Sigmoid colon (tissue), 7 donors: ENCODE data around the gene SEC14L5. TPM values are rescaled to one million over a fixed set of nuclear protein-coding genes. Genes with fewer than 3 reads are reported as not detected.

ENCODE experiments used
- DNase-seq: peaks from one replicate; pipeline ENCODE4 v3.0.0-alpha.2; 2019
- H3K27ac ChIP-seq, 4 donors: fragments of 200-600 bp; sonication (generic); one replicate each; pipeline ENCODE4 v1.5.1; 2016 to 2019; ENCODE audit warnings: mild to moderate bottlenecking in 1 of 4
- H3K27me3 ChIP-seq, 3 donors: fragments of 200-600 bp; sonication (generic); one replicate each; pipeline ENCODE4 v1.5.1; 2019; ENCODE audit warnings: mild to moderate bottlenecking in 1 of 3
- H3K36me3 ChIP-seq, 4 donors: fragments of 200-600 bp; sonication (generic); one replicate each; pipeline ENCODE4 v1.5.1; 2016 to 2019
- H3K4me1 ChIP-seq, 4 donors: fragments of 200-600 bp; sonication (generic); one replicate each; pipeline ENCODE4 v1.5.1; 2017 to 2019
- H3K4me3 ChIP-seq, 4 donors: fragments of 200-600 bp; sonication (generic); one replicate each; pipeline ENCODE4 v1.5.1; 2017 to 2019; ENCODE audit warnings: mild to moderate bottlenecking in 2 of 4, moderate library complexity in 1 of 4
- H3K9me3 ChIP-seq, 4 donors: fragments of 200-600 bp in 3 of 4; sonication (generic) in 3 of 4; one replicate each; pipeline versions ENCODE4 v1.5.1 to v1.6.1; 2013 to 2019
- CTCF ChIP-seq, 4 experiments: fragments of 450-650 bp in 3 of 4; fragments of 200-600 bp in 1 of 4; IDR thresholded peaks; one replicate each; pipeline ENCODE4 v1.5.1; 2016 to 2019; ENCODE audit warnings: antibody characterized with exemption in 4 of 4, mild to moderate bottlenecking in 3 of 4, moderate library complexity in 2 of 4
- EP300 ChIP-seq, 4 donors: sonication (generic); formaldehyde crosslinking; IDR thresholded peaks; one replicate each; pipeline ENCODE4 v1.6.1; 2017; ENCODE audit warnings: antibody characterized with exemption in 4 of 4
- POLR2A ChIP-seq, 2 donors: fragments of 450-650 bp; IDR thresholded peaks; one replicate each; pipeline ENCODE4 v1.6.1; 2016; ENCODE audit warnings: antibody characterized with exemption in 2 of 2, mild to moderate bottlenecking in 2 of 2, moderate library complexity in 2 of 2
- POLR2AphosphoS5 ChIP-seq, 4 donors: sonication (generic); formaldehyde crosslinking; IDR thresholded peaks; one replicate each; pipeline ENCODE4 v1.6.1; 2017; ENCODE audit warnings: antibody characterized with exemption in 4 of 4
- WGBS, 2 donors: extraction: QIAGEN DNeasy Blood & Tissue Kit; methylation state at CpG; one replicate each; pipeline ENCODE4 v1.1.7; 2013; 5-methylcytosine and 5-hydroxymethylcytosine counted together
- intact Hi-C: fragments of 100-400 bp; cut with DNase I; formaldehyde crosslinking; loops from one replicate; pipeline ENCODE4 v1.15.1; 2023
- polyA plus RNA-seq, 3 donors: library from polyadenylated mRNA; stranded (reverse); fragments of 200-250 nt; gene quantifications; one replicate each; pipeline ENCODE4 v1.2.3, GENCODE V29; 2013
- total RNA-seq, 4 donors: library from RNA; depleted of rRNA; stranded (reverse); fragments of >200 nt; gene quantifications; one replicate each; pipeline ENCODE4 v1.1.0, GENCODE V29; 2016
- donor health status: healthy with polysubstance abuse.
- donor health status: Bipolar disorder and iron deficiency.
- donor health status: healthy.

The SEC14L5 gene
- total and polyA plus RNA-seq, 7 donors: under 0.01 to 2.5 (median 0.46) TPM

- Histone ChIP-seq H3K27me3 (peaks cover 0 to 5% (median 0%) of the 10 kb centered on the region in 3 donors), H3K27ac (no peak overlapping the region), H3K9me3 (no peaks in the 10 kb centered on the region), H3K36me3 (no peaks in the 10 kb centered on the region), H3K4me1 (no peaks in the 10 kb centered on the region), H3K4me3 (no peak overlapping the region)
- no peak for TF ChIP-seq POLR2A (IDR thresholded peaks at IDR 0.05)
- WGBS, 2 donors: 25 to 76% methylated on average over 5 of the region's 5 CpGs
- no peak for DNase-seq
- intact Hi-C loops: no loop called here
These were observed 18.5 kb downstream of the SEC14L5 start for GRCh38 chr16:4976611-4977145.

DNA sequence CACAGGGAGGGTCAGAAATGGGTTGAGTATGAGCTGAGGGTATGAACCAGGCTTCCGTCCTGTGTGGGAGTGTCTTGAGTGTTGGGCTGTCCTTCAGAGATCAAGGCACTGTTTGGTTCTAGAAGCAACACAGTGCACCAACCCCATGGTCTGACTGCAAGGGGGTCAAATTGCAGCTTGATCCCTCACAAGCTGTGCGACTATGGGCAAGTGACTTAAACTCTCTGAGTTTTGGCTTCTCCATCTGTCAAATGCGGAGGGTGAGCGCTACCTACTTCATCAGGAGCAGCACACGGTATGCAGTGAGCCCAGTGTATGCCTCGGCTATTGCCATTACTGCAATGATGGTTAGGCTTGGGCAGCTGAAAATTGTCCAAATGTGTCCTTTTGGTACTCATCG lies 21.0 kb downstream of the SEC14L5 start:
- WGBS, 2 donors: 89 to 94% methylated on average over 7 of the region's 7 CpGs
- peaks cover 0 to under 1% (median 0%) of the 10 kb centered on the region in 4 donors for H3K9me3 ChIP-seq
- H3K27me3 ChIP-seq: no peaks in the 10 kb centered on the region
- intact Hi-C loops: no loop called here
- H3K27ac ChIP-seq: no peak overlapping the region
- peaks cover 0 to 5% (median 0%) of the 10 kb centered on the region in 4 donors for H3K4me1 ChIP-seq
- no peak for TF ChIP-seq CTCF (IDR thresholded peaks at IDR 0.05)
- TF ChIP-seq POLR2AphosphoS5 (IDR thresholded peaks at IDR 0.05): no peak
- DNase-seq: no peak
- H3K36me3 ChIP-seq: no peaks in the 10 kb centered on the region
- no peak overlapping the region for H3K4me3 ChIP-seq

DNA sequence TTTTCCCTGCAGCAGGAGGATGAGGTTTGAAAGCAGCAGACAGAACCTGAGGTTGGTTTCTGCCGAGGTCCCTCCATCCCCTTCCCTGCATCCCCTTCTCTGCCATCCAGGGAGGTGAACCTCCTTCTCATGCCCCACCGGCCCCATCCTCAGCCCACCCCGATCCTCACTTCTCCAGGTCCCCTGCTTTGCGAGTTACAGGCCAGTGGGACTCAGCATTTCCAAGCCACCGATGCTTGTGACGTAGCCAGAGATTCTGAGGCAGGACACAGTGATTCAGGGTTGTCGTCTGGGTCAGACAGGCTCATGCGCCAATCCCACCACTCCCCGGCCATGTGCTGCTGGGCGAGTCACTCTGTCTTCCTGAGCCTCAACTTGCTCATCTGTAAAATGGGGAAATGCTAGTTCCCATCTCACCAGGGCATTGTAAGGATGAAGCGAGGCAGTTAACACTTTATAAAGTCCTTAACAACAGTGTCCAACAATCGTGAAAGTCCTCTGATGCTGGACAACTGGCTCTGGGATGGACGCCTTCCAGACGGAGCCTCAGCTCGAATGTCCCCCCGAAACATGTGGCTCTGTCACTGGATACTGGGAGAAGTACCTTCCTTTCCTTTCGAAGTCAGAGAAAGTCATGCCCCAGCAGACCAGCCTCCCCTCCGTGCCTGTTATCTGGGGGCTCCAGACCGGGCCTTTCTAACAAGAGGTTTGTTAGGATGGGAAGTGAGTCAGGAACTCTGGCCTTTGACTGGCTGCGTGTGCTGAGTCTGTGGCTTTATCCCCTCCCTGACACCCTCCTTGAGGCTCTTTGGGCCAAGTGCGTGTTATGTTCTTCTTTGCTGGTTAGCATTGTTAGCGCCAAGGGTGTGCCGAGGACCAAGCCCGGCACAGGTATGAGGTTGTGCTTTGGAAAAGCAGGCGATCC lies 21.9 kb downstream of the SEC14L5 start:
- Histone ChIP-seq H3K4me3 (no peak overlapping the region), H3K4me1 (peaks cover 0 to 5% (median 0%) of the 10 kb centered on the region in 4 donors), H3K36me3 (no peaks in the 10 kb centered on the region), H3K27ac (no peak overlapping the region), H3K27me3 (no peaks in the 10 kb centered on the region), H3K9me3 (peaks cover 0 to 4% (median 0%) of the 10 kb centered on the region in 4 donors)
- 77 to 79% methylated on average over 25 of the region's 25 CpGs for WGBS, 2 donors
- TF ChIP-seq CTCF (IDR thresholded peaks at IDR 0.05) (no peak), POLR2AphosphoS5 (IDR thresholded peaks at IDR 0.05) (no peak), EP300 (IDR thresholded peaks at IDR 0.05) (no peak), POLR2A (IDR thresholded peaks at IDR 0.05) (no peak)
- intact Hi-C loops: no loop called here
- DNase-seq: no peak

- TF ChIP-seq POLR2AphosphoS5 (IDR thresholded peaks at IDR 0.05) (no peak), POLR2A (IDR thresholded peaks at IDR 0.05) (no peak), EP300 (IDR thresholded peaks at IDR 0.05) (no peak), CTCF (IDR thresholded peaks at IDR 0.05) (no peak)
- 71 to 80% methylated on average over 10 of the region's 10 CpGs for WGBS, 2 donors
- intact Hi-C loops: no loop called here
- H3K9me3 ChIP-seq: peaks cover 0 to 4% (median 0%) of the 10 kb centered on the region in 4 donors
- no peaks in the 10 kb centered on the region for H3K27me3 ChIP-seq
- no peak overlapping the region for H3K4me3 ChIP-seq
- no peak overlapping the region for H3K27ac ChIP-seq
- H3K36me3 ChIP-seq: no peaks in the 10 kb centered on the region
- DNase-seq: no peak
- H3K4me1 ChIP-seq: peaks cover 0 to 5% (median 0%) of the 10 kb centered on the region in 4 donors
These were observed 22.6 kb downstream of the SEC14L5 start for GRCh38 chr16:4980691-4981090.

DNA sequence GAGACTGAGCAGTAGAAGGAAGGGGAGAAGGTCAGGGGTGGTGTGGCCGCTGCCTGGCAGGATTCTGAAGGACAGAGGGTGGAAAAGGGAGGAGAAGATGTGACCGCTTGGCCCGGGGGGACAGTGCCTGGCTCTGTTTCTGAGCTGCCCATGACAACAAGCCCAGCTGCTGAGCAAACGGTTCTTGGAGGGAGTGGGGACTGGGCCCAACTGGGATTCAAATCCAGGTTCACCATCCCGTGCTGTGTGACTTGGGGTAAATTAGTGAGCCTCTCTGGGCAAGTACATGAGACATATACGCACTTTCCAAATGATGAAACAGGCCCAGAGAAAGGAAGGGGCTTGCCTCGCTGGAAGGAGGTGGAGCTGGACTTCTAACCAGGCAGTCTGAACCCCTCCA lies 23.3 kb downstream of the SEC14L5 start:
- 85 to 89% methylated on average over 7 of the region's 7 CpGs for WGBS, 2 donors
- Histone ChIP-seq H3K36me3 (no peaks in the 10 kb centered on the region), H3K27me3 (peaks cover 0 to 7% (median 0%) of the 10 kb centered on the region in 3 donors), H3K9me3 (peaks cover 0 to 4% (median 0%) of the 10 kb centered on the region in 4 donors), H3K4me1 (peaks cover 0 to 5% (median 0%) of the 10 kb centered on the region in 4 donors), H3K27ac (no peak overlapping the region), H3K4me3 (no peak overlapping the region)
- TF ChIP-seq POLR2A (IDR thresholded peaks at IDR 0.05): no peak
- TF ChIP-seq POLR2AphosphoS5 (IDR thresholded peaks at IDR 0.05): no peak
- intact Hi-C loops: no loop called here
- DNase-seq: no peak
